NCI-H187 treated with DMSO at 0.1 percent for 48 hours (cell line): ENCODE measurements around the gene PIH1D2.
"Not testable (repeated sequence)": the region's sequence is repeated elsewhere in the genome, so short reads cannot be mapped to it uniquely, and the experiment has no call there.

Experiments used
- DNase-seq: peaks from one replicate; lab custom pipeline; 2025; lab: John Stamatoyannopoulos, UW

PIH1D2 gene

GRCh38 chr11:112057170-112057569 is 16.6 kb downstream of the PIH1D2 start:
- DNase-seq = no peak

GRCh38 chr11:112051768-112052167 is 22.0 kb downstream of the PIH1D2 start:
- DNase-seq = no peak

DNA sequence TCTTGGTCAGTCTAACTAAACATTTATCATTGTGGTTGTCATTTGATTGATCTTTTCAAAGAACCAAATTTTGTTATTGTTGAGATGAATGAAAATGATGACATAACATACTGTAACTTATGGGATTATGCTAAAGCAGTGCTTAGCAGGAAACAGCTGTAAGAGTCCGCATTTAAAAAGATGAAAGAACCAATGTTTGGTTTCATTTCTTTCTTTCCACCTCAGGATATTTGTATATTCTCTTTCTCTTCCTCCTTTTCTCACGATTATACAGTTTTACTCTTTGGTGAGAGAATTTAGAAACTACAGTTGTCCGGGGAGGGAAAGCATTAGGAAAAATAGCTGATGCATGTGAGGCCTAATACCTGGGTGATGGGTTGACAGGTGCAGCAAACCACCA is 23.1 kb downstream of the PIH1D2 start:
- DNase-seq = no peak

DNA sequence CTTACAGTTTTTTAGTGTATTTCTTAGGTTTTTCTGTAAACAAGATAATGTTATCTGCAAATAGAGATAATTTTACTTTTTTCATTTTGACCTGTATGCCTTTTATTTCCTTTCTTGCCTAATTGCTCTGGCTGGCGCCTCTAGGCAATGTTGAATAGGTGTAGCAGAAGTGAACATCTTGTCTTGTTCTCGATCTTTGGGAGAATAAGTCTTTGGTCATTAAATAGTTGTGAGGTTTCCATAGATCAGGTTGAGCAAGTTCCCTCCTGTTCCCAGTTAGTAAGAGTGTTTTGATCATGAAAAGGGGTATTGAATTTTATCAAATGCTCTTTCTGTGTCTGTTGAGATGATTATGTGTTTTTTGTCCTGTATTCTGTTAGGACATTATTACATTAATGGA is 24.0 kb downstream of the PIH1D2 start:
- DNase-seq = no peak

GRCh38 chr11:112048256-112048655 is 25.6 kb downstream of the PIH1D2 start:
- DNase-seq = not testable (repeated sequence)

DNA sequence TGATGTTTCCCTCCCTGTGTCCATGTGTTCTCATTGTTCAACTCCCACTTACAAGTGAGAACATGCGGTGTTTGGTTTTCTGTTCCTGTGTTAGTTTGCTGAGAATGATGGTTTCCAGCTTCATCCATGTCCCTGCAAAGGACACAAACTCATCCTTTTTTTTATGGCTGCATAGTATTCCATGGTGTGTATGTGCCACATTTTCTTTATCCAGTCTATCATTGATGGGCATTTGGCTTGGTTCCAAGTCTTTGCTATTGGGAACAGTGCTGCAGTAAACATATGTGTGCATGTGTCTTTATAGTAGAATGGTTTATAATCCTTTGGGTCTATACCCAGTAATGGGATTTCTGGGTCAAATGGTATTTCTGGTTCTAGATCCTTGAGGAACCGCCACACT is 27.2 kb downstream of the PIH1D2 start:
- not testable (repeated sequence) for DNase-seq

DNA sequence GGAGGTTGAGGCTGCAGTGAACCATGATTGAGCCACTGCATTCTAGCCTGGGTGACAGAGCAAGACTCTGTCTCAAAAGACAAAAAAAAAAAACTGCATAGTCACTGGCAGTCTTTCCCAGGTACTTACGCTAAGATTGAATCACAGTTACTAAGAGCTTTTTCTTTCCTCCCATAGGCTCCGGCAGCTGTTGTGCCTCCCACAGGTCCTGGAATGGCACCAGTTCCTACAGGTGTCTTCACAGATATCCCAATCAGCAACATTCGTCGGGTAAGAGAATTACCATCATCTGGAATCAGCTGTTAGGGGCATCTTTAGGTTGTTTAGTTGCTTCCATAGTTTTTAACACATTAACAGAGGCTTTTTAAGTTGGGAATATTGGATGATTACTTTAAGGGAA is 28.9 kb downstream of the PIH1D2 start:
- no peak for DNase-seq

GRCh38 chr11:112042961-112043304 is 30.9 kb downstream of the PIH1D2 start:
- no peak for DNase-seq

- no peak for DNase-seq
These were observed 31.5 kb downstream of the PIH1D2 start for GRCh38 chr11:112042161-112042960.

DNA sequence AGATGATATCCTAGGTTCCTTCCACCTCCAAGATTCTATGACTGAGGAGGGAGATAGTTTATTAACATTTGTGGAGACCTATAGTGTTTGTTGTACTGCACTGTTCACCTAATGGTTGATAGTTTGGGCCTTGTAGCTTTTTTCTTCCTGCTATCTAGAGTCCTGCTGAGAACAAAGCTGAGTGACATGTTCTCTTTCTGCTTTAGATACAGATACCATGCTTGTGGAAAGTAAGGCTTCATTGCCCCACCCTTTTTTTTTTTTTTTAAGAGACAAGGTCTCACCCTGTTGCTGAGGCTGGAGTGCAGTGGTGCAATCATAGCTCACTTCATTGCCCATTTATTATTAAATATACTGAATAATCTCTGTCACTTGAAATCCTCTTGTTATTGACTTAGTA is 36.3 kb downstream of the PIH1D2 start:
- no peak for DNase-seq

GRCh38 chr11:112033902-112034301 is 39.9 kb downstream of the PIH1D2 start:
- no peak for DNase-seq

GRCh38 chr11:112029460-112029859 is 44.4 kb downstream of the PIH1D2 start:
- DNase-seq = no peak

- not testable (repeated sequence) for DNase-seq
These were observed 46.9 kb downstream of the PIH1D2 start for GRCh38 chr11:112026784-112027410.

DNA sequence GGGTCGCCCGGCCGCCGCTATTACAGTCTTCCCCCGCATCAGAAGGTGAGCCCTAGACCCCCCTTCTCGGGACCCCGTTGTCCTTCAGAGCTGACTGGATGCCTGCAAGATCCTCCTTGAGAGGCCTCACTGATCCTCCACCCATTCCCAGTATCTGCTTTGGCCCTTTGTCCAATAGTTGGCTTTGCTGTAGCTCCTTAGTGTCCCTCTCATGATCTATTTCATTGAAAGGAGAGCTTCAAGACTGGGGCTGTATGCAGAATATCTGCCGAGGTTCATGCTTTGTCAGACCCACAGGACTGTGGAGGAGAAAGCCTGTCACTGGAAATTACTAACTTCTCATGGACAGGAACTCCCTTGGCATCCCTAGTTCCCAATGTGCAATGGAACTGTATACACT is 48.1 kb downstream of the PIH1D2 start:
- DNase-seq = no peak

DNA sequence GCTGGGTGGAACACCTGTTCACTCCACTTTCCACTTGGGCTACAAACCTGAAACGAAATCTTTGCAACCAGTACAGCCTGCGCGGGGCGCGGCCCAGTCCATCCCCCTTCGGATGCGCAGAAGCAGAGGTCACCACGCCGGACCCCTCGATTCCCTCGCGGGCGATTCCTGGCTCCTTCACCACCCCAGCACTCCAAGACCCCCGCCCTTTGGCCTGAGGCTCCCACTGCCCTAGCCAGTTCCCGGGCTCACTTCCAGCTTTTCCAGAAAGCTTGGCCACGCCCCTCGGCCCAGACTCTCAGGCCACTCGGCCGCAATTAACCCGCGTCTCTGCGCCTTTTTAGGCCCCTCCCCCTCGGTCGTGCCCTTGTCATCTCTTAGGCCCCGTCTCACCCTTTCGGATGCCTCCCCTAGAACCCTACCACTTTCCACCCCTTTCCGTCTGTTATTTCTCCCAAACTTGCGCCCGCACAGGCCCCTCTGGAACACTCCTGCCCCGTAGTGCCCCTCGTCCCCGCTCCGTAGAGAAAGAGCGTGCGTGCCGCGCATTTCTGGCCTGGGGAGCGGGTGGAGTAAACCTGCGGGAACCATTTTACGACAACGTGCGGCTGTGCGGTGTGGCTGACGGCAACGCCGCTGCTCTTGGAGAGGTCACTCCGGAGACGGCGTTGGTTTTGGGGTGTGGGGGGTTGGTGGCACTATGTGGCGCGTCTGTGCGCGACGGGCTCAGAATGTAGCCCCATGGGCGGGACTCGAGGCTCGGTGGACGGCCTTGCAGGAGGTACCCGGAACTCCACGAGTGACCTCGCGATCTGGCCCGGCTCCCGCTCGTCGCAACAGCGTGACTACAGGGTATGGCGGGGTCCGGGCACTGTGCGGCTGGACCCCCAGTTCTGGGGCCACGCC is 48.8 kb downstream of the PIH1D2 start, which contains the start of gene DLAT:
TSS of gene DLAT (plus strand) at position 636 of the 906 bp plus-strand sequence. CDS start at position 701, 65 bp downstream.
- DNase-seq = peak; percentile 44

GRCh38 chr11:112024178-112024772 is 49.5 kb downstream of the PIH1D2 start:
- DNase-seq = no peak

GRCh38 chr11:112023104-112023503 is 50.7 kb downstream of the PIH1D2 start:
- no peak for DNase-seq

- DNase-seq = no peak
These were observed 54.8 kb downstream of the PIH1D2 start for GRCh38 chr11:112019066-112019465.
